CD4-positive, alpha-beta memory T cell (primary cell): ENCODE data around the gene PCDHA5. TPM values are rescaled to one million over a fixed set of nuclear protein-coding genes. Genes with fewer than 3 reads are reported as not detected.
"Not testable (repeated sequence)": the region's sequence is repeated elsewhere in the genome, so short reads cannot be mapped to it uniquely, and the experiment has no call there.

Source experiments
- CTCF ChIA-PET: fragments of 350-600 bp; sonication (Branson Sonifier 250); formaldehyde crosslinking; loops from one replicate; lab custom pipeline; 2021; ENCODE audit warnings: inconsistent platforms; ENCODE audit not compliant: partially characterized antibody; lab: Charles Lee
- POLR2A ChIA-PET: fragments of 350-600 bp; sonication (Branson Sonifier 250); formaldehyde crosslinking; loops from one replicate; lab custom pipeline; 2021; ENCODE audit not compliant: partially characterized antibody; lab: Charles Lee
- DNase-seq, 5 donors: peaks; one replicate each; pipeline versions ENCODE4 v3.0.0 to v3.0.0-alpha.2; 2020 to 2022; ENCODE audit warnings: mixed read lengths in 1 of 5
- H3K27ac ChIP-seq: one replicate; pipeline ENCODE4 v1.7.0; 2013; ENCODE audit warnings: low read depth, low read length
- H3K27me3 ChIP-seq: 2 replicates; pipeline ENCODE4 v1.7.0; 2013; ENCODE audit warnings: mild to moderate bottlenecking, low read length, moderate library complexity; ENCODE audit not compliant: insufficient read depth
- H3K36me3 ChIP-seq: 2 replicates; pipeline ENCODE4 v1.7.0; 2013; ENCODE audit warnings: mild to moderate bottlenecking, low read length, moderate library complexity; ENCODE audit not compliant: insufficient read depth
- H3K4me1 ChIP-seq: 2 replicates; pipeline ENCODE4 v1.7.0; 2013; ENCODE audit warnings: mild to moderate bottlenecking, low read length, moderate library complexity; ENCODE audit not compliant: insufficient read depth
- H3K4me3 ChIP-seq, 2 donors: one replicate each; pipeline ENCODE4 v1.7.0; 2013; ENCODE audit warnings: low read length in 2 of 2, mild to moderate bottlenecking in 1 of 2
- H3K9me3 ChIP-seq, 2 donors: one replicate each; pipeline ENCODE4 v1.7.0; 2013; ENCODE audit warnings: low read length in 2 of 2, control low read depth in 1 of 2; ENCODE audit not compliant: control insufficient read depth in 1 of 2
- H3K27ac Mint-ChIP-seq, 7 donors: one replicate each; pipeline ENCODE4 v1.8.0; 2020 to 2021; ENCODE audit warnings: mixed read lengths in 7 of 7, mild to moderate bottlenecking in 6 of 7, inconsistent platforms in 3 of 7, moderate library complexity in 3 of 7
- H3K27me3 Mint-ChIP-seq, 2 donors: one replicate each; pipeline ENCODE4 v1.8.0; 2020 to 2021; ENCODE audit warnings: mixed read lengths in 2 of 2
- H3K36me3 Mint-ChIP-seq, 2 donors: one replicate each; pipeline ENCODE4 v1.8.0; 2020 to 2021; ENCODE audit warnings: mixed read lengths in 2 of 2, inconsistent platforms in 1 of 2, mild to moderate bottlenecking in 1 of 2
- H3K4me1 Mint-ChIP-seq, 4 donors: one replicate each; pipeline ENCODE4 v1.8.0; 2020 to 2021; ENCODE audit warnings: mixed read lengths in 4 of 4, mild to moderate bottlenecking in 1 of 4
- H3K4me3 Mint-ChIP-seq, 8 donors: one replicate each; pipeline ENCODE4 v1.8.0; 2020 to 2021; ENCODE audit warnings: mixed read lengths in 8 of 8, mild to moderate bottlenecking in 7 of 8, moderate library complexity in 6 of 8, inconsistent platforms in 3 of 8
- H3K9me3 Mint-ChIP-seq, 8 donors: one replicate each; pipeline ENCODE4 v1.8.0; 2020 to 2021; ENCODE audit warnings: mixed read lengths in 8 of 8, mild to moderate bottlenecking in 5 of 8, inconsistent platforms in 3 of 8, moderate library complexity in 1 of 8
- intact Hi-C: fragments of 100-400 bp; cut with micrococcal nuclease; formaldehyde crosslinking; loops from one replicate; pipeline ENCODE4 v1.15.1; 2023
- polyA plus RNA-seq, 2 donors: library from polyadenylated mRNA; unstranded; fragments of 300-500 nt; fragmentation: Illumina TruSeq; gene quantifications; one replicate each; pipeline ENCODE4 v1.2.3, GENCODE V29; 2021
- total RNA-seq, 2 experiments: library from RNA; stranded (reverse); gene quantifications; one replicate each; pipeline ENCODE4 v1.2.3, GENCODE V29; 2021

The PCDHA5 gene
- total and polyA plus RNA-seq, 4 experiments from 2014 or later = not detected

DNA sequence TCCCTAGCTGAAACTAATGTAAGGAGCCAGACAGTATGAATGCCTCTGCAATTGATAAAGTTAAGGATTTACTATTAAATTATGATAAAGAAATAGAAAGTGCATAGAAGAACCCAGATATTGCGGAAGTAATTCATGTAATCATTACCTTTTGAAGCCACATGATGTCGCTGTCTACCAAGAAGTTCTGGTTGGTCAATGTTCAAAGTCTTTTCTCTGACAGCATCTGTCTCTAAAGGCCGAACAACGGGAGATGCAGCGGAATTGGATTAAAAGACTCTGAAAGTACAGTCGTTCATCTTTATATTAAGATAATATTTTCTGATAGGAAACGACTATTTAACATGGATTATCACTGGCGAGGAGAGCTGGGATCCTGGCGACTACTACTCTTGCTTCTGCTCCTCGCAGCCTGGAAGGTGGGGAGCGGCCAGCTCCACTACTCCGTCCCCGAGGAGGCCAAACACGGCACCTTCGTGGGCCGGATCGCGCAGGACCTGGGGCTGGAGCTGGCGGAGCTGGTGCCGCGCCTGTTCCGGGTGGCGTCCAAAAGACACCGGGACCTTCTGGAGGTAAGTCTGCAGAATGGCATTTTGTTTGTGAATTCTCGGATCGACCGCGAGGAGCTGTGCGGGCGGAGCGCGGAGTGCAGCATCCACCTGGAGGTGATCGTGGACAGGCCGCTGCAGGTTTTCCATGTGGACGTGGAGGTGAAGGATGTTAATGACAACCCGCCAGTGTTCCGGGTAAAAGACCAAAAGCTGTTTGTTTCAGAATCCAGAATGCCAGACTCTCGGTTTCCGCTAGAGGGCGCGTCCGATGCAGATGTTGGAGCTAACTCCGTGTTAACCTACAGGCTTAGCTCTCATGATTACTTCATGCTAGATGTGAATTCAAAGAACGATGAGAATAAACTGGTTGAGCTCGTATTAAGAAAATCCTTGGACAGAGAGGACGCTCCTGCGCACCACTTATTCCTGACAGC lies 19.9 kb downstream of the PCDHA5 start, which contains the start of gene PCDHA8:
PCDHA8 (plus strand) TSS at position 210 of the 985 bp plus-strand sequence; CDS start at position 345, 135 bp downstream.
- Histone ChIP-seq H3K27ac (no peak within 1 kb of the TSS), H3K4me3 (no peak within 1 kb of the TSS), H3K36me3 (no peaks in the 10 kb centered on the region), H3K4me1 (no peaks in the 10 kb centered on the region), H3K27me3 (no peaks in the 10 kb centered on the region), H3K9me3 (no peaks in the 10 kb centered on the region)
- Mint-ChIP-seq H3K27me3 (peaks cover 2 to 10% of the 10 kb centered on the region in 2 donors), H3K36me3 (peaks cover 0 to 1% of the 10 kb centered on the region in 2 donors), H3K27ac (no peak within 1 kb of the TSS), H3K9me3 (peaks cover 0 to 44% (median 19%) of the 10 kb centered on the region in 8 donors), H3K4me1 (no peaks in the 10 kb centered on the region), H3K4me3 (peak within 1 kb of the TSS in 3 of 8 donors; percentile 6 to 34 (median 17))
- DNase-seq = peak in 1 of 5 donors; percentile 8
- CTCF ChIA-PET = no interaction called here
- intact Hi-C loops = no loop called here
- POLR2A ChIA-PET = no interaction called here

DNA sequence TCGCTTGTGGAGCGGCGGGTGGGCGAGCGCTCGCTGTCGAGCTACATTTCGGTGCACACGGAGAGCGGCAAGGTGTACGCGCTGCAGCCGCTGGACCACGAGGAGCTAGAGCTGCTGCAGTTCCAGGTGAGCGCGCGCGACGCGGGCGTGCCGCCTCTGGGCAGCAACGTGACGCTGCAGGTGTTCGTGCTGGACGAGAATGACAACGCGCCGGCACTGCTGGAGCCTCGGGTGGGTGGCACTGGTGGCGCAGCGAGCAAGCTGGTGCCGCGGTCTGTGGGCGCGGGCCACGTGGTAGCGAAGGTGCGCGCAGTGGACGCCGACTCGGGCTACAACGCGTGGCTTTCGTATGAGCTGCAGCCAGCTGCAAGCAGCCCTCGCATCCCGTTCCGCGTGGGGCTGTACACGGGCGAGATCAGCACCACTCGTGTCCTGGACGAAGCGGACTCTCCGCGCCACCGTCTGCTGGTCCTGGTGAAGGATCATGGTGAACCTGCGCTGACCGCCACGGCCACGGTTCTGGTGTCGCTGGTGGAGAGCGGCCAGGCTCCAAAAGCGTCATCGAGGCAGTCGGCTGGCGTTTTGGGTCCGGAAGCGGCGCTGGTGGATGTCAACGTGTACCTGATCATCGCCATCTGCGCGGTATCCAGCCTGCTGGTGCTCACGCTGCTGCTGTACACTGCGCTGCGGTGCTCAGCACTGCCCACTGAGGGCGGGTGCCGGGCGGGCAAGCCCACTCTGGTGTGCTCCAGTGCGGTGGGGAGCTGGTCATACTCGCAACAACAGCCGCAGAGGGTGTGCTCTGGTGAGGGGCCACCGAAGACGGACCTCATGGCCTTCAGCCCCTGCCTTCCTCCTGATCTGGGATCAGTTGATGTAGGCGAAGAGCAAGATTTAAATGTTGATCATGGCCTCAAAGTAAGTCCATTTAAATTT lies 21.7 kb downstream of the PCDHA5 start:
- DNase-seq = no peak
- no peak overlapping the region for H3K4me3 ChIP-seq
- no peaks in the 10 kb centered on the region for H3K4me1 ChIP-seq
- Mint-ChIP-seq H3K4me3 (no peak overlapping the region), H3K27ac (no peak overlapping the region), H3K36me3 (peaks cover 0 to 3% of the 10 kb centered on the region in 2 donors), H3K27me3 (peaks cover 13 to 18% of the 10 kb centered on the region in 2 donors), H3K9me3 (peaks cover 3 to 44% (median 23%) of the 10 kb centered on the region in 8 donors), H3K4me1 (no peaks in the 10 kb centered on the region)
- no peaks in the 10 kb centered on the region for H3K36me3 ChIP-seq
- ChIA-PET CTCF (no interaction called here), POLR2A (no interaction called here)
- intact Hi-C loops = no loop called here
- H3K27me3 ChIP-seq = no peaks in the 10 kb centered on the region
- H3K9me3 ChIP-seq = no peaks in the 10 kb centered on the region
- no peak overlapping the region for H3K27ac ChIP-seq

GRCh38 chr5:140848139-140849102 lies 27.0 kb downstream of the PCDHA5 start, which contains the start of gene PCDHA9:
Gene PCDHA9 (plus strand): TSS chr5:140848382. CDS start chr5:140848496, 114 bp downstream.
- Mint-ChIP-seq H3K27me3 (peaks cover 12 to 17% of the 10 kb centered on the region in 2 donors), H3K9me3 (peaks cover 5 to 35% (median 7%) of the 10 kb centered on the region in 8 donors), H3K27ac (peak within 1 kb of the TSS in 1 of 7 donors; percentile 48)
- POLR2A ChIA-PET, H3K27me3 ChIP-seq, H3K4me3 Mint-ChIP-seq, H3K36me3 ChIP-seq, H3K4me1 Mint-ChIP-seq, H3K27ac ChIP-seq, H3K4me1 ChIP-seq, H3K36me3 Mint-ChIP-seq, CTCF ChIA-PET, H3K4me3 ChIP-seq, intact Hi-C loops, DNase-seq, H3K9me3 ChIP-seq: not testable (repeated sequence)

- H3K4me3 ChIP-seq, CTCF ChIA-PET, H3K36me3 ChIP-seq, H3K4me1 Mint-ChIP-seq, H3K4me1 ChIP-seq, H3K27me3 ChIP-seq, intact Hi-C loops, POLR2A ChIA-PET, H3K4me3 Mint-ChIP-seq, H3K27ac ChIP-seq, H3K27ac Mint-ChIP-seq, DNase-seq, H3K9me3 ChIP-seq, H3K36me3 Mint-ChIP-seq: not testable (repeated sequence)
- peaks cover 13 to 17% of the 10 kb centered on the region in 2 donors for H3K27me3 Mint-ChIP-seq
- peaks cover 5 to 34% (median 8%) of the 10 kb centered on the region in 8 donors for H3K9me3 Mint-ChIP-seq
Observed at GRCh38 chr5:140849831-140850634, 28.6 kb downstream of the PCDHA5 start.

DNA sequence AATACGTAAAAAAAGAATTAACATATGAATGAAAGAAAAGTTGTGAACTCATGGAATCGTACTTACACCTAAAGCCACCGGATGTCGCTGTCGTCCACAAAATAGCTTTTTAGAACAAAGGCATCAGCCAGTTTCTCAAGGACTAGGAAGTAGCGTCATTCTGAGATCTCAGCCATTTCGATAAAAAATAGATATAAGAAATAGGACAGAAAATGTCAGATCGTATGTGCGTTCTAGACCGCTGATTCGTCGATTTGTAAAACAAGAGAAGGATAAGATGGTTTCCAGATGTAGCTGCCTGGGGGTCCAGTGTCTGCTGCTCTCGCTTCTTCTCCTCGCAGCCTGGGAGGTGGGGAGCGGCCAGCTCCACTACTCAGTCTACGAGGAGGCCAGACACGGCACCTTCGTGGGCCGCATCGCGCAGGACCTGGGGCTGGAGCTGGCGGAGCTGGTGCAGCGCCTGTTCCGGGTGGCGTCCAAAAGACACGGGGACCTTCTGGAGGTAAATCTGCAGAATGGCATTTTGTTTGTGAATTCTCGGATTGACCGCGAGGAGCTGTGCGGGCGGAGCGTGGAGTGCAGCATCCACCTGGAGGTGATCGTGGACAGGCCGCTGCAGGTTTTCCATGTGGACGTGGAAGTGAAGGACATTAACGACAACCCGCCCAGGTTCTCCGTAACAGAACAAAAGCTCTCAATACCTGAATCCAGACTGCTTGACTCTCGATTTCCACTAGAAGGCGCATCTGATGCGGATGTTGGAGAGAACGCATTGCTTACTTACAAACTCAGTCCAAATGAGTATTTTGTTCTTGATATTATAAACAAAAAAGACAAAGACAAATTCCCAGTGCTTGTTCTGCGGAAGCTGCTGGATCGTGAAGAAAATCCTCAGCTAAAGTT lies 34.6 kb downstream of the PCDHA5 start, which contains the start of gene PCDHA10:
PCDHA10 (plus strand) TSS at position 126 of the 903 bp plus-strand sequence; CDS start at position 278, 152 bp downstream.
- H3K36me3 Mint-ChIP-seq = no peaks in the 10 kb centered on the region
- no peak within 1 kb of the TSS for H3K4me3 Mint-ChIP-seq
- intact Hi-C loops = no loop called here
- ChIA-PET CTCF (no interaction called here), POLR2A (no interaction called here)
- no peaks in the 10 kb centered on the region for H3K27me3 ChIP-seq
- H3K9me3 Mint-ChIP-seq = peaks cover 6 to 31% (median 13%) of the 10 kb centered on the region in 8 donors
- H3K4me3 ChIP-seq = no peak within 1 kb of the TSS
- no peaks in the 10 kb centered on the region for H3K36me3 ChIP-seq
- no peak within 1 kb of the TSS for H3K27ac Mint-ChIP-seq
- peaks cover 4 to 8% of the 10 kb centered on the region in 2 donors for H3K27me3 Mint-ChIP-seq
- H3K4me1 ChIP-seq = no peaks in the 10 kb centered on the region
- H3K9me3 ChIP-seq = no peaks in the 10 kb centered on the region
- H3K27ac ChIP-seq = no peak within 1 kb of the TSS
- DNase-seq = no peak
- H3K4me1 Mint-ChIP-seq = no peaks in the 10 kb centered on the region
